K562 (cell line): ENCODE measurements around the gene MDC1. TPM values are rescaled to one million over a fixed set of nuclear protein-coding genes. Genes with fewer than 3 reads are reported as not detected.
"Not testable (repeated sequence)": the region's sequence is repeated elsewhere in the genome, so short reads cannot be mapped to it uniquely, and the experiment has no call there.

Experiments
- ATAC-seq: fragments of 200-7000 bp; cut with Tn5 transposase; 3 replicates; pipeline ENCODE4 v1.9.1; 2020; ENCODE audit warnings: moderate library complexity
- BruUV-seq: library from RNA; stranded (reverse); fragments of 400-500 nt; replicated peaks from 2 replicates; lab custom pipeline; 2021; lab: Mats Ljungman, UMichigan
- CTCF ChIA-PET: fragments of 300-600 bp; formaldehyde crosslinking; extraction: SDS; loops from one replicate; lab custom pipeline; 2021; ENCODE audit warnings: low intra/inter-chr PET ratio; lab: Yijun Ruan, JAX
- POLR2A ChIA-PET: fragments of 300-600, 350-650 bp; sonication (Branson Sonifier 250); formaldehyde crosslinking; extraction: SDS; loops from one replicate; lab custom pipeline; 2021; ENCODE audit warnings: antibody characterized with exemption, inconsistent platforms; lab: Yijun Ruan, JAX
- DNase-seq, 4 experiments: peaks; one replicate each; pipeline versions ENCODE4 v3.0.0 to v3.0.0-alpha.2; 2011 to 2018; ENCODE audit warnings: low spot score in 3 of 4, mixed read lengths in 3 of 4; ENCODE audit errors: extremely low read depth in 1 of 4
- FAIRE-seq: peaks from 2 replicates; lab custom pipeline; 2011; peaks lifted over from hg19 to GRCh38; lab: Jason Lieb, UNC
- H2AFZ ChIP-seq: 2 replicates; pipeline ENCODE4 v1.6.0; 2011; ENCODE audit warnings: low read depth, low read length, control low read depth, inconsistent platforms
- H3K27ac ChIP-seq: fragments of 200-600 bp; 3 replicates; pipeline ENCODE4 v1.8.0; 2011; ENCODE audit warnings: low read depth, mild to moderate bottlenecking, control low read depth, inconsistent platforms, low read length, moderate library complexity, mixed read lengths; ENCODE audit errors: extremely low read depth
- H3K27me3 ChIP-seq, 2 experiments: fragments of 300-600 bp in 1 of 2; 2 replicates in 1 of 2; 3 replicates in 1 of 2; pipeline versions ENCODE4 v1.6.0 to v1.8.0; 2011; ENCODE audit warnings: inconsistent platforms in 2 of 2, low read length in 2 of 2, mild to moderate bottlenecking in 1 of 2, mixed read lengths in 1 of 2, moderate library complexity in 1 of 2; ENCODE audit not compliant: control insufficient read depth in 2 of 2, insufficient read depth in 2 of 2
- H3K36me3 ChIP-seq: fragments of 300-600 bp; 3 replicates; pipeline ENCODE4 v1.8.0; 2011; ENCODE audit warnings: mild to moderate bottlenecking, low read length, inconsistent platforms; ENCODE audit not compliant: control insufficient read depth, insufficient read depth
- H3K4me1 ChIP-seq, 2 experiments: fragments of 200-600 bp in 1 of 2; replicated peaks in 1 of 2; 2 replicates in 1 of 2; 3 replicates in 1 of 2; pipeline versions ENCODE4 v1.5.1 to v1.8.0; 2011; ENCODE audit warnings: inconsistent platforms in 2 of 2, low read length in 2 of 2, mild to moderate bottlenecking in 1 of 2, mixed read lengths in 1 of 2, moderate library complexity in 1 of 2; ENCODE audit not compliant: control insufficient read depth in 2 of 2, insufficient read depth in 2 of 2
- H3K4me2 ChIP-seq: 2 replicates; pipeline ENCODE4 v1.6.1; 2011; ENCODE audit warnings: low read length, control low read depth, inconsistent platforms, mixed read lengths; ENCODE audit not compliant: insufficient read depth
- H3K4me3 ChIP-seq: fragments of 200-600 bp; sonication (generic), shearing (Covaris generic); 2 replicates; pipeline ENCODE4 v1.5.1; 2016; ENCODE audit warnings: control low read depth, inconsistent platforms
- H3K79me2 ChIP-seq: fragments of 200-600 bp; 3 replicates; pipeline ENCODE4 v1.8.0; 2011; ENCODE audit warnings: low read length, inconsistent platforms; ENCODE audit not compliant: control insufficient read depth, insufficient read depth
- H3K9ac ChIP-seq, 2 experiments: 2 replicates each; pipeline versions ENCODE4 v1.6.0 to v1.6.1; 2011; ENCODE audit warnings: low read depth in 2 of 2, low read length in 2 of 2, control low read depth in 1 of 2, inconsistent platforms in 1 of 2, mild to moderate bottlenecking in 1 of 2, mixed read lengths in 1 of 2; ENCODE audit not compliant: insufficient read depth in 1 of 2
- H3K9me1 ChIP-seq: one replicate; pipeline ENCODE4 v1.6.0; 2011; ENCODE audit warnings: inconsistent platforms, mild to moderate bottlenecking, low read length, moderate library complexity; ENCODE audit not compliant: control insufficient read depth, insufficient read depth
- H3K9me3 ChIP-seq: replicated peaks from 2 replicates; pipeline ENCODE4 v1.5.1; 2011; ENCODE audit warnings: low read depth, low read length, inconsistent platforms; ENCODE audit not compliant: control insufficient read depth, insufficient read depth
- H4K20me1 ChIP-seq: replicated peaks from 2 replicates; pipeline ENCODE4 v1.6.1; 2011; ENCODE audit warnings: low read length, inconsistent platforms, mixed read lengths; ENCODE audit not compliant: control insufficient read depth, insufficient read depth
- ARID1B ChIP-seq: fragments of 450-650 bp; IDR thresholded peaks from 2 replicates; pipeline ENCODE4 v1.6.1; 2016; ENCODE audit warnings: antibody characterized with exemption, mild to moderate bottlenecking, inconsistent platforms
- ATF7 ChIP-seq: fragments of 450-650 bp; IDR thresholded peaks from 2 replicates; pipeline ENCODE4 v1.7.1; 2014; ENCODE audit warnings: mild to moderate bottlenecking, moderate library complexity
- CBFA2T3 ChIP-seq: fragments of 450-650 bp; IDR thresholded peaks from 2 replicates; pipeline ENCODE4 v1.6.1; 2017
- CEBPG ChIP-seq, 3 experiments: fragments of 200-800 bp in 1 of 3; sonication (Bioruptor generic) in 1 of 3; sonication (generic) in 1 of 3; formaldehyde crosslinking in 1 of 3; IDR thresholded peaks in 2 of 3; conservative IDR thresholded peaks in 1 of 3; 2 replicates each; pipeline versions ENCODE4 v1.6.1 to v1.8.0; 2016 to 2022; ENCODE audit warnings: missing compliant biosample characterization in 2 of 3, missing genetic modification characterization in 2 of 3, mild to moderate bottlenecking in 1 of 3, missing genetic modification reagents in 1 of 3
- CREM ChIP-seq: IDR thresholded peaks from 2 replicates; pipeline ENCODE4 v1.6.1; 2014; ENCODE audit warnings: antibody characterized with exemption, low read depth
- DPF2 ChIP-seq: fragments of 450-650 bp; IDR thresholded peaks from 2 replicates; pipeline ENCODE4 v1.6.1; 2016
- EGR1 ChIP-seq: fragments of 450-650 bp; conservative IDR thresholded peaks from 2 replicates; pipeline ENCODE4 v1.6.1; 2017; ENCODE audit warnings: mild to moderate bottlenecking
- JUN ChIP-seq, 2 experiments: sonication (generic) in 1 of 2; formaldehyde crosslinking in 1 of 2; IDR thresholded peaks; 2 replicates each; pipeline versions ENCODE4 v1.6.1 to v1.8.0; 2012 to 2022; ENCODE audit warnings: borderline replicate concordance in 2 of 2, mild to moderate bottlenecking in 2 of 2, improper control_type of control experiment in 1 of 2, low read depth in 1 of 2, low read length in 1 of 2, missing genetic modification reagents in 1 of 2
- JUND ChIP-seq, 2 experiments: IDR thresholded peaks; 2 replicates in 1 of 2; 3 replicates in 1 of 2; pipeline ENCODE4 v1.6.1; 2011; ENCODE audit warnings: borderline replicate concordance in 2 of 2, low read depth in 2 of 2, low read length in 2 of 2, improper control_type of control experiment in 1 of 2, missing biosample characterization in 1 of 2, missing genetic modification characterization in 1 of 2, missing genetic modification reagents in 1 of 2
- KDM1A ChIP-seq, 2 experiments: fragments of 450-650 bp; IDR thresholded peaks; 2 replicates each; pipeline ENCODE4 v1.6.1; 2016; ENCODE audit warnings: mild to moderate bottlenecking in 2 of 2
- SMARCE1 ChIP-seq: fragments of 450-650 bp; IDR thresholded peaks from 2 replicates; pipeline ENCODE4 v1.7.1; 2016; ENCODE audit warnings: mild to moderate bottlenecking
- ZBTB7A ChIP-seq: IDR thresholded peaks from 2 replicates; pipeline ENCODE4 v1.6.1; 2011; ENCODE audit warnings: low read depth, mild to moderate bottlenecking, low read length, moderate library complexity, borderline replicate concordance; ENCODE audit not compliant: control insufficient read depth
- ZEB2 ChIP-seq: fragments of 450-650 bp; IDR thresholded peaks from 2 replicates; pipeline ENCODE4 v1.6.1; 2016
- ZNF263 ChIP-seq: sonication (generic); formaldehyde crosslinking; IDR thresholded peaks from 2 replicates; pipeline ENCODE4 v1.8.0; 2022; ENCODE audit warnings: mild to moderate bottlenecking, missing genetic modification reagents, borderline replicate concordance
- WGBS: fragments of 100-300 bp; shearing (Covaris generic); methylation state at CpG from one replicate; pipeline ENCODE4 v1.1.6; 2016; ENCODE audit warnings: low coverage, mixed read lengths; ENCODE audit not compliant: insufficient coverage; ENCODE audit errors: missing lambda C conversion rate; 5-methylcytosine and 5-hydroxymethylcytosine counted together
- in situ Hi-C: fragments of 300-500 bp; cut with MboI; formaldehyde crosslinking; loops from 4 replicates; pipeline ENCODE4 v1.15.0; 2018; ENCODE audit warnings: inconsistent platforms, mixed read lengths
- intact Hi-C: fragments of 100-400 bp; cut with micrococcal nuclease; formaldehyde crosslinking; loops from 2 replicates; pipeline ENCODE4 v1.14.2; 2022
- polyA plus RNA-seq, 8 experiments: library from polyadenylated mRNA; depleted of rRNA in 4 of 8; stranded (reverse) in 5 of 8; unstranded in 3 of 8; fragments of >200 nt; fragmentation: Nextera tagmentation in 2 of 8; fragmentation: Illumina TruSeq in 1 of 8; extraction: Ambion mirVana in 2 of 8; extraction: Trizol in 1 of 8; gene quantifications; 2 replicates each; pipeline versions ENCODE4 v1.2.1 to v1.2.3, GENCODE V29; 2011 to 2014; ENCODE audit warnings: inconsistent platforms in 1 of 8, missing spikeins in 1 of 8
- total RNA-seq, 7 experiments: library from RNA; depleted of rRNA in 6 of 7; stranded (reverse); fragments of >200 nt in 6 of 7; fragmentation: Illumina TruSeq in 2 of 7; extraction: Trizol in 2 of 7; gene quantifications; 2 replicates each; pipeline versions ENCODE4 v1.2.1 to v1.2.3, GENCODE V29; 2011 to 2021; ENCODE audit warnings: low replicate concordance in 1 of 7
- TF ChIP-seq, protein P1 (sequence below), 2 experiments: fragments of 450-650 bp in 1 of 2; sonication (generic) in 1 of 2; formaldehyde crosslinking in 1 of 2; IDR thresholded peaks in 1 of 2; conservative IDR thresholded peaks in 1 of 2; 2 replicates each; pipeline versions ENCODE4 v1.6.1 to v1.8.1; 2016 to 2023; ENCODE audit warnings: mild to moderate bottlenecking in 2 of 2, moderate library complexity in 2 of 2, inconsistent platforms in 1 of 2, missing genetic modification reagents in 1 of 2

MDC1 gene
- total and polyA plus RNA-seq, 9 of the 15 experiments (the other 6 are each of a cell fraction or from before 2014, with no cell fraction given), result 8.2 to 114 (median 20.0) TPM

- H3K9me3 ChIP-seq; H3K9ac ChIP-seq; intact Hi-C loops; BruUV-seq; H3K4me2 ChIP-seq; H3K9me1 ChIP-seq; H2AFZ ChIP-seq; H3K79me2 ChIP-seq; H3K4me3 ChIP-seq; H4K20me1 ChIP-seq; in situ Hi-C loops; H3K27me3 ChIP-seq; TF ChIP-seq JUN (CRISPR knock-in tag; IDR thresholded peaks at IDR 0.05; ENCODE audit: borderline replicate concordance); CEBPG (CRISPR knock-in tag; IDR thresholded peaks at IDR 0.05): not testable (repeated sequence)
- FAIRE-seq (peak; percentile 58), DNase-seq (peak in 3 of 4 experiments; percentile 39 to 67 (median 56)), ATAC-seq (peak; percentile 49; the same call in 1 of the 3 replicates)
- Histone ChIP-seq H3K36me3 (peaks cover 83% of the 10 kb centered on the region), H3K27ac (peak overlapping the region; percentile 39; the same call in 2 of the 3 replicates), H3K4me1 (peaks cover 7 to 13% of the 10 kb centered on the region in 2 experiments)
- 80% methylated on average over 2 of the region's 2 CpGs for WGBS
- TF ChIP-seq ARID1B (peak; percentile 47; the same call in 1 of the 2 replicates), JUN (IDR thresholded peaks at IDR 0.05; ENCODE audit: borderline replicate concordance, low read depth, low read length) (peak; percentile 43; the same call in 1 of the 2 replicates), CBFA2T3 (0 out of 2 replicates have a peak, but pooled peaks have one; percentile 5), KDM1A (IDR thresholded peaks at IDR 0.05) (peak in 1 of 2 experiments; percentile 48; a peak in 2 of 4 replicates), SMARCE1 (peak; percentile 52), ZEB2 (0 out of 2 replicates have a peak, but pooled peaks have one; percentile 57), EGR1 (peak; percentile 90), ATF7 (peak; percentile 88), JUND (IDR thresholded peaks at IDR 0.05; ENCODE audit: borderline replicate concordance, low read depth, low read length) (peak; percentile 80), JUND (tag; IDR thresholded peaks at IDR 0.05; ENCODE audit: borderline replicate concordance, low read depth, low read length) (0 out of 3 replicates have a peak, but pooled peaks have one; percentile 44), ZBTB7A (peak; percentile 26; the same call in 1 of the 2 replicates), CEBPG (tag; conservative IDR thresholded peaks at IDR 0.05 in 1 of 2, IDR thresholded peaks at IDR 0.05 in 1 of 2) (0 out of 4 replicates have a peak, but pooled peaks of 1 of the 2 experiments have one; percentile 13), CREM (peak; percentile 42; the same call in 1 of the 2 replicates), DPF2 (peak; percentile 62), ZNF263 (CRISPR knock-in tag) (peak; percentile 22; the same call in 1 of the 2 replicates)
- TF ChIP-seq, protein P1, sequence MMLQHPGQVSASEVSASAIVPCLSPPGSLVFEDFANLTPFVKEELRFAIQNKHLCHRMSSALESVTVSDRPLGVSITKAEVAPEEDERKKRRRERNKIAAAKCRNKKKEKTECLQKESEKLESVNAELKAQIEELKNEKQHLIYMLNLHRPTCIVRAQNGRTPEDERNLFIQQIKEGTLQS (IDR thresholded peaks at IDR 0.05), result peak; percentile 96
- TF ChIP-seq, protein P1 (CRISPR knock-in tag; conservative IDR thresholded peaks at IDR 0.05), result not testable (repeated sequence)
- ChIA-PET CTCF (interaction anchor here (0.5 kb wide), 1 partner anchor 214 kb away, joined by 3 read pairs; no protein-coding TSS in a partner anchor), POLR2A (interaction anchor here (0.6 to 1.2 kb wide), 2 partner anchors 25 to 122 kb away, joined by 4 to 5 read pairs; no protein-coding TSS in a partner anchor)
Measured at GRCh38 chr6:30666300-30666699, 50.8 kb downstream of the MDC1 start.
